IMR-90 (cell line): ENCODE data around the gene MLLT10. TPM values are rescaled to one million over a fixed set of nuclear protein-coding genes. Genes with fewer than 3 reads are reported as not detected.

Source experiments
- ATAC-seq: fragments of 200-7000 bp; cut with Tn5 transposase; 2 replicates; pipeline ENCODE4 v1.9.1; 2020; ENCODE audit warnings: low read depth, mild to moderate bottlenecking, moderate library complexity
- BruUV-seq: library from RNA; stranded (reverse); fragments of 400-500 nt; replicated peaks from 2 replicates; lab custom pipeline; 2021; lab: Mats Ljungman, UMichigan
- CTCF ChIA-PET: fragments of 300-600 bp; formaldehyde crosslinking; extraction: SDS; loops from one replicate; lab custom pipeline; 2021; ENCODE audit warnings: antibody characterized with exemption; lab: Yijun Ruan, JAX
- POLR2A ChIA-PET: fragments of 300-600 bp; sonication (Branson Sonifier 250); formaldehyde crosslinking; loops from one replicate; lab custom pipeline; 2022; ENCODE audit warnings: antibody characterized with exemption; ENCODE audit not compliant: unreplicated experiment; lab: Charles Lee
- DNase-seq: peaks from one replicate; pipeline ENCODE4 v3.0.0; 2013
- H2AFZ ChIP-seq: replicated peaks from 2 replicates; pipeline ENCODE3; 2013; ENCODE audit warnings: low read length, mild to moderate bottlenecking; ENCODE audit not compliant: poor library complexity
- H2AK5ac ChIP-seq: 2 replicates; pipeline ENCODE4 v1.6.1; 2013; ENCODE audit warnings: low read depth, low read length, inconsistent platforms
- H2AK9ac ChIP-seq: replicated peaks from 2 replicates; pipeline ENCODE3; 2013; ENCODE audit warnings: mild to moderate bottlenecking, low read depth, low read length, moderate library complexity; ENCODE audit not compliant: poor library complexity
- H2BK120ac ChIP-seq: 2 replicates; pipeline ENCODE4 v1.6.1; 2013; ENCODE audit warnings: low read depth, low read length, inconsistent platforms
- H2BK15ac ChIP-seq: 3 replicates; pipeline ENCODE4 v1.6.1; 2013; ENCODE audit warnings: low read depth, low read length, inconsistent platforms
- H2BK20ac ChIP-seq: 2 replicates; pipeline ENCODE4 v1.6.1; 2013; ENCODE audit warnings: low read depth, mild to moderate bottlenecking, inconsistent platforms, low read length, moderate library complexity
- H2BK5ac ChIP-seq: 2 replicates; pipeline ENCODE4 v1.6.1; 2013; ENCODE audit warnings: mild to moderate bottlenecking, low read depth, low read length, inconsistent platforms; ENCODE audit not compliant: poor library complexity, severe bottlenecking
- H3K14ac ChIP-seq: replicated peaks from 2 replicates; pipeline ENCODE4 v1.6.1; 2013; ENCODE audit warnings: low read depth, low read length, inconsistent platforms
- H3K18ac ChIP-seq: 2 replicates; pipeline ENCODE4 v1.6.1; 2013; ENCODE audit warnings: low read depth, low read length, control low read depth
- H3K23ac ChIP-seq: 2 replicates; pipeline ENCODE4 v1.6.1; 2013; ENCODE audit warnings: low read depth, low read length, inconsistent platforms
- H3K27ac ChIP-seq: 2 replicates; pipeline ENCODE4 v1.5.1; 2013; ENCODE audit warnings: mild to moderate bottlenecking, control low read depth, low read length; ENCODE audit not compliant: insufficient read depth
- H3K27me3 ChIP-seq: 2 replicates; pipeline ENCODE4 v1.6.1; 2013; ENCODE audit warnings: low read length; ENCODE audit not compliant: control insufficient read depth, insufficient read depth
- H3K36me3 ChIP-seq: 2 replicates; pipeline ENCODE4 v1.6.1; 2013; ENCODE audit warnings: low read length, mixed read lengths; ENCODE audit not compliant: control insufficient read depth, insufficient read depth
- H3K4ac ChIP-seq: 2 replicates; pipeline ENCODE4 v1.6.1; 2013; ENCODE audit warnings: low read depth, low read length, inconsistent platforms
- H3K4me1 ChIP-seq: 2 replicates; pipeline ENCODE4 v1.6.1; 2013; ENCODE audit warnings: low read length, mixed read lengths; ENCODE audit not compliant: control insufficient read depth, insufficient read depth
- H3K4me2 ChIP-seq: 2 replicates; pipeline ENCODE4 v1.6.1; 2013; ENCODE audit warnings: low read depth, mild to moderate bottlenecking, control low read depth, low read length, moderate library complexity
- H3K4me3 ChIP-seq: 2 replicates; pipeline ENCODE4 v1.5.1; 2013; ENCODE audit warnings: low read depth, mild to moderate bottlenecking, control low read depth, low read length, moderate library complexity; ENCODE audit not compliant: insufficient read depth
- H3K56ac ChIP-seq: 2 replicates; pipeline ENCODE4 v1.6.1; 2013; ENCODE audit warnings: low read length, inconsistent platforms; ENCODE audit not compliant: insufficient read depth; ENCODE audit errors: extremely low read depth
- H3K79me1 ChIP-seq, 2 experiments: 2 replicates each; pipeline ENCODE4 v1.6.1; 2013; ENCODE audit warnings: low read length in 2 of 2, inconsistent platforms in 1 of 2, low read depth in 1 of 2
- H3K9ac ChIP-seq: 2 replicates; pipeline ENCODE4 v1.6.1; 2013; ENCODE audit warnings: low read depth, low read length, control low read depth
- H3K9me1 ChIP-seq: 2 replicates; pipeline ENCODE4 v1.6.1; 2013; ENCODE audit warnings: low read length, inconsistent platforms; ENCODE audit not compliant: insufficient read depth
- H3K9me3 ChIP-seq: 2 replicates; pipeline ENCODE4 v1.6.1; 2013; ENCODE audit warnings: low read length; ENCODE audit not compliant: control insufficient read depth, insufficient read depth
- H4K20me1 ChIP-seq: 2 replicates; pipeline ENCODE4 v1.6.1; 2013; ENCODE audit warnings: low read length, inconsistent platforms; ENCODE audit not compliant: insufficient read depth
- H4K5ac ChIP-seq: 2 replicates; pipeline ENCODE4 v1.6.1; 2013; ENCODE audit warnings: mild to moderate bottlenecking, low read depth, low read length, control low read depth
- H4K8ac ChIP-seq, 2 experiments: 2 replicates each; pipeline ENCODE4 v1.6.1; 2013; ENCODE audit warnings: low read depth in 2 of 2, low read length in 2 of 2, control low read depth in 1 of 2, inconsistent platforms in 1 of 2
- H4K91ac ChIP-seq: 2 replicates; pipeline ENCODE4 v1.6.1; 2013; ENCODE audit warnings: low read depth, low read length, inconsistent platforms; ENCODE audit not compliant: insufficient read depth
- BHLHE40 ChIP-seq: fragments of 150-350 bp; IDR thresholded peaks from 2 replicates; pipeline ENCODE4 v1.6.1; 2016; ENCODE audit warnings: mild to moderate bottlenecking, low read depth, low read length
- MAZ ChIP-seq: IDR thresholded peaks from 2 replicates; pipeline ENCODE4 v1.6.1; 2012; ENCODE audit warnings: low read depth, mild to moderate bottlenecking, low read length, improper control_type of control experiment, moderate library complexity, borderline replicate concordance
- NFE2L2 ChIP-seq: fragments of 150-350 bp; IDR thresholded peaks from 2 replicates; pipeline ENCODE4 v1.6.1; 2016; ENCODE audit warnings: low read depth, mild to moderate bottlenecking, low read length
- SMC3 ChIP-seq: fragments of 150-350 bp; IDR thresholded peaks from 2 replicates; pipeline ENCODE4 v1.6.1; 2016; ENCODE audit warnings: low read depth, mild to moderate bottlenecking, antibody characterized with exemption, low read length, moderate library complexity
- dilution Hi-C: fragments of 300-500 bp; cut with HindIII; formaldehyde crosslinking; loops from one replicate; pipeline ENCODE4 v1.14.3; 2018; ENCODE audit warnings: low sequenced_read_pairs; ENCODE audit not compliant: unreplicated experiment
- in situ Hi-C: fragments of 300-500 bp; cut with MboI; formaldehyde crosslinking; loops from 3 replicates; pipeline ENCODE4 v1.14.3; 2019; ENCODE audit warnings: low sequenced_read_pairs, inconsistent platforms, mixed read lengths
- intact Hi-C: fragments of 100-400 bp; cut with micrococcal nuclease; formaldehyde crosslinking; loops from 2 replicates; pipeline ENCODE4 v1.10.0; 2022
- polyA plus RNA-seq, 3 experiments: library from polyadenylated mRNA; depleted of rRNA; stranded (reverse); fragments of >200 nt; gene quantifications; 2 replicates each; pipeline ENCODE4 v1.2.3, GENCODE V29; 2012; ENCODE audit warnings: low replicate concordance in 1 of 3
- total RNA-seq: library from RNA; depleted of rRNA; stranded (reverse); fragments of >200 nt; gene quantifications from 2 replicates; pipeline ENCODE4 v1.2.3, GENCODE V29; 2012
- TF ChIP-seq, protein P1 (sequence below): fragments of 150-350 bp; IDR thresholded peaks from 2 replicates; pipeline ENCODE4 v1.6.1; 2016; ENCODE audit warnings: low read depth, mild to moderate bottlenecking, low read length, moderate library complexity, borderline replicate concordance

MLLT10 gene
- total and polyA plus RNA-seq, 2 of the 4 experiments (the other 2 are of a cell fraction): 22.5 to 29.0 TPM

- no peaks in the 10 kb centered on the region for H3K36me3 ChIP-seq
- no peak overlapping the region for H2AK9ac ChIP-seq
- H2AK5ac ChIP-seq: no peak overlapping the region
- no peak overlapping the region for H4K91ac ChIP-seq
- no peak overlapping the region for H2BK120ac ChIP-seq
- no peak overlapping the region for H3K27ac ChIP-seq
- H4K8ac ChIP-seq: peak overlapping the region in 1 of 2 experiments; percentile 27; a peak in 1 of 4 replicates
- dilution Hi-C loops: no loop called here
- H3K4ac ChIP-seq: no peak overlapping the region
- H3K79me1 ChIP-seq: peaks cover 0 to 6% of the 10 kb centered on the region in 2 experiments; a peak in 1 of 4 replicates
- no peak overlapping the region for H3K56ac ChIP-seq
- DNase-seq (no peak), ATAC-seq (no peak)
- no peak overlapping the region for H2AFZ ChIP-seq
- no peak overlapping the region for H2BK20ac ChIP-seq
- intact Hi-C loops: loop anchor here (5.0 to 10.0 kb wide), 2 partner anchors 434 to 443 kb away; no protein-coding TSS in a partner anchor
- BruUV-seq: no TSS peak
- no peaks in the 10 kb centered on the region for H3K9me3 ChIP-seq
- H3K9me1 ChIP-seq: 0 out of 2 replicates have a peak, but pooled peaks cover 3% of the 10 kb centered on the region
- TF ChIP-seq NFE2L2 (no peak), BHLHE40 (no peak), SMC3 (no peak), MAZ (no peak)
- TF ChIP-seq, protein P1, sequence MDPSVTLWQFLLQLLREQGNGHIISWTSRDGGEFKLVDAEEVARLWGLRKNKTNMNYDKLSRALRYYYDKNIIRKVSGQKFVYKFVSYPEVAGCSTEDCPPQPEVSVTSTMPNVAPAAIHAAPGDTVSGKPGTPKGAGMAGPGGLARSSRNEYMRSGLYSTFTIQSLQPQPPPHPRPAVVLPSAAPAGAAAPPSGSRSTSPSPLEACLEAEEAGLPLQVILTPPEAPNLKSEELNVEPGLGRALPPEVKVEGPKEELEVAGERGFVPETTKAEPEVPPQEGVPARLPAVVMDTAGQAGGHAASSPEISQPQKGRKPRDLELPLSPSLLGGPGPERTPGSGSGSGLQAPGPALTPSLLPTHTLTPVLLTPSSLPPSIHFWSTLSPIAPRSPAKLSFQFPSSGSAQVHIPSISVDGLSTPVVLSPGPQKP: no peak
- no peak overlapping the region for H3K14ac ChIP-seq
- POLR2A ChIA-PET: no interaction called here
- no peaks in the 10 kb centered on the region for H3K27me3 ChIP-seq
- H3K4me2 ChIP-seq: peak overlapping the region; percentile 73
- peak overlapping the region; percentile 95; the same call in 1 of the 2 replicates for H3K4me3 ChIP-seq
- peak overlapping the region; percentile 32 for H2BK5ac ChIP-seq
- H3K4me1 ChIP-seq: peaks cover 4% of the 10 kb centered on the region
- H2BK15ac ChIP-seq: no peak overlapping the region
- no peak overlapping the region for H3K23ac ChIP-seq
- no peak overlapping the region for H3K18ac ChIP-seq
- H3K9ac ChIP-seq: no peak overlapping the region
- H4K5ac ChIP-seq: no peak overlapping the region
- H4K20me1 ChIP-seq: no peaks in the 10 kb centered on the region
- in situ Hi-C loops: loop anchor here (25.0 kb wide), 3 partner anchors 792 to 1092 kb away; partner anchors contain the start of genes BMI1 and COMMD3
- CTCF ChIA-PET: interaction anchor here (0.5 to 1.0 kb wide), 3 partner anchors 25 to 139 kb away, joined by 4 to 5 read pairs (median 4); no protein-coding TSS in a partner anchor
Measured at GRCh38 chr10:21520509-21520908, 13.5 kb upstream of the MLLT10 start.
